Body of pancreas (tissue), 4 donors: Measurements from ENCODE around the gene TPP2. TPM values are rescaled to one million over a fixed set of nuclear protein-coding genes. Genes with fewer than 3 reads are reported as not detected.

Experiments used
- ATAC-seq: fragments of 150-250 bp; one replicate; pipeline ENCODE4 v1.9.1; 2016
- DNase-seq, 4 donors: peaks; one replicate each; pipeline ENCODE4 v3.0.0-alpha.2; 2019
- H3K27ac ChIP-seq, 4 donors: fragments of 200-600 bp; sonication (generic); 1 replicate in 3 of 4; 2 replicates in 1 of 4; pipeline versions ENCODE4 v1.5.1 to v1.6.1; 2016 to 2019; ENCODE audit warnings: mild to moderate bottlenecking in 1 of 4, mixed read lengths in 1 of 4, moderate library complexity in 1 of 4
- H3K27me3 ChIP-seq, 2 donors: fragments of 200-600 bp; sonication (generic); one replicate each; pipeline ENCODE4 v1.6.0; 2016; ENCODE audit warnings: mild to moderate bottlenecking in 1 of 2
- H3K36me3 ChIP-seq, 2 donors: fragments of 200-600 bp; sonication (generic); replicated peaks in 1 of 2; 2 replicates each; pipeline ENCODE4 v1.5.1; 2016; ENCODE audit warnings: low read depth in 2 of 2; ENCODE audit not compliant: insufficient read depth in 1 of 2
- H3K4me1 ChIP-seq: fragments of 200-600 bp; sonication (generic); one replicate; pipeline ENCODE4 v1.6.0; 2016
- H3K4me3 ChIP-seq, 2 donors: fragments of 200-600 bp; sonication (generic); 1 replicate in 1 of 2; 2 replicates in 1 of 2; pipeline ENCODE4 v1.5.1; 2016 to 2019
- H3K9me3 ChIP-seq, 3 donors: fragments of 200-600 bp; sonication (generic); 1 replicate in 2 of 3; 2 replicates in 1 of 3; pipeline ENCODE4 v1.5.1; 2016
- POLR2A ChIP-seq, 3 donors: fragments of 450-650 bp; IDR thresholded peaks; one replicate each; pipeline ENCODE4 v1.6.1; 2016; ENCODE audit warnings: antibody characterized with exemption in 3 of 3, mild to moderate bottlenecking in 2 of 3
- WGBS, 2 donors: methylation state at CpG; one replicate each; pipeline ENCODE4 v1.1.5; 2017; 5-methylcytosine and 5-hydroxymethylcytosine counted together
- intact Hi-C: fragments of 100-400 bp; cut with DNase I; formaldehyde crosslinking; loops from one replicate; pipeline ENCODE4 v1.15.1; 2023
- total RNA-seq, 2 donors: library from RNA; depleted of rRNA; stranded (reverse); fragments of >200 nt; gene quantifications; one replicate each; pipeline ENCODE4 v1.1.0, GENCODE V29; 2016
- TF ChIP-seq, protein P1 (sequence below), 7 experiments: fragments of 450-650 bp in 4 of 7; fragments of 200-600 bp in 3 of 7; sonication (generic) in 3 of 7; IDR thresholded peaks; one replicate each; pipeline ENCODE4 v1.5.1; 2016 to 2019; ENCODE audit warnings: antibody characterized with exemption in 7 of 7

The TPP2 gene
- total RNA-seq, 2 donors from 2014 or later, result 29.3 to 73.5 TPM

DNA sequence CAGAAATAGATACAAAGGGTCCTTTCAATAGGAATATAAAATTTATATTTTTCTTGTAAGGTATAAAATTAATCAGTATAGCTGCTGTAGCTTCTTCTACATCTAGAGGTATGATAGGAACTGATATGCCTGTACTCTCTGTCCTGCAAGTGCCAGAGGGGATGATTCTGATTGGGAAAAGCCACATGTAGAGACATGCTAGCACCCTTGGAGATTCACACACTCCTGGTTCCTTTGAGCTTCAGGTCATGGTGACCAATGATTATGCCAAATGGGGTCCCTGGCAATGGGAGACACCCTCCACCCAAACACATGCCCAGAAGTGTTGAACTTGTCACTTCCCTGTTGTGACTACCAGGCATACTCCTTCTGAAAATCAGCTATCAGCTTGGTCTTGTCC lies 112.8 kb downstream of the TPP2 start:
- no peak for TF ChIP-seq POLR2A (IDR thresholded peaks at IDR 0.05)
- TF ChIP-seq, protein P1, sequence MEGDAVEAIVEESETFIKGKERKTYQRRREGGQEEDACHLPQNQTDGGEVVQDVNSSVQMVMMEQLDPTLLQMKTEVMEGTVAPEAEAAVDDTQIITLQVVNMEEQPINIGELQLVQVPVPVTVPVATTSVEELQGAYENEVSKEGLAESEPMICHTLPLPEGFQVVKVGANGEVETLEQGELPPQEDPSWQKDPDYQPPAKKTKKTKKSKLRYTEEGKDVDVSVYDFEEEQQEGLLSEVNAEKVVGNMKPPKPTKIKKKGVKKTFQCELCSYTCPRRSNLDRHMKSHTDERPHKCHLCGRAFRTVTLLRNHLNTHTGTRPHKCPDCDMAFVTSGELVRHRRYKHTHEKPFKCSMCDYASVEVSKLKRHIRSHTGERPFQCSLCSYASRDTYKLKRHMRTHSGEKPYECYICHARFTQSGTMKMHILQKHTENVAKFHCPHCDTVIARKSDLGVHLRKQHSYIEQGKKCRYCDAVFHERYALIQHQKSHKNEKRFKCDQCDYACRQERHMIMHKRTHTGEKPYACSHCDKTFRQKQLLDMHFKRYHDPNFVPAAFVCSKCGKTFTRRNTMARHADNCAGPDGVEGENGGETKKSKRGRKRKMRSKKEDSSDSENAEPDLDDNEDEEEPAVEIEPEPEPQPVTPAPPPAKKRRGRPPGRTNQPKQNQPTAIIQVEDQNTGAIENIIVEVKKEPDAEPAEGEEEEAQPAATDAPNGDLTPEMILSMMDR (IDR thresholded peaks at IDR 0.05), result no peak
- DNase-seq, result no peak

DNA sequence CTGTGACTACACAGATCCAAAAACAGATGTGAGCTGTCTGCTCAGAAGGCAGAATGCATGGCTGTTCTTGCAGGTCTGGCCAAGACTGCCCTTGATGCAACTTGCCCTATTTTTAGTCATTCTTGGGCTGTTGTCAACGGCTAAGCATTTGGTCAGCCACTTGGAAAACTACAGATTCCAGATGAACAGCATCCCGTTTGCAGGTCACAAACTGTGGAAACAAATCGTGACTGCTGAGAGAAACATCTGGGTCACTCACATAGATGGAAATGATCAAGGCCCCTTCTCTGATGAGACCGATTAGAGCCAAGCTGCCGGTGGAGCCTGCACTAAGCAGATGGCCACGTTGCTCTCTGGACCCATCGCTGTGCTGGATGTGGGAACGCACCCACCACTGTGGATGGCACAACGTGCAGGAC lies 113.5 kb downstream of the TPP2 start:
- Histone ChIP-seq H3K27ac (no peak overlapping the region), H3K36me3 (no peaks in the 10 kb centered on the region), H3K4me3 (no peak overlapping the region), H3K4me1 (no peaks in the 10 kb centered on the region), H3K9me3 (no peaks in the 10 kb centered on the region), H3K27me3 (no peaks in the 10 kb centered on the region)
- ATAC-seq, result no peak
- 74 to 81% methylated on average over 6 to 9 of the region's 9 CpGs for WGBS, 2 donors
- TF ChIP-seq, protein P1 (IDR thresholded peaks at IDR 0.05), result no peak
- no peak for TF ChIP-seq POLR2A (IDR thresholded peaks at IDR 0.05)
- DNase-seq, result peak in 1 of 4 donors; percentile 18
- intact Hi-C loops, result no loop called here

More for the DNA sequence above, 112.8 kb downstream of the TPP2 start:
- Histone ChIP-seq H3K4me1 (no peaks in the 10 kb centered on the region), H3K27ac (no peak overlapping the region), H3K27me3 (no peaks in the 10 kb centered on the region), H3K36me3 (no peaks in the 10 kb centered on the region), H3K9me3 (no peaks in the 10 kb centered on the region), H3K4me3 (no peak overlapping the region)
- no peak for ATAC-seq
- intact Hi-C loops, result no loop called here

DNA sequence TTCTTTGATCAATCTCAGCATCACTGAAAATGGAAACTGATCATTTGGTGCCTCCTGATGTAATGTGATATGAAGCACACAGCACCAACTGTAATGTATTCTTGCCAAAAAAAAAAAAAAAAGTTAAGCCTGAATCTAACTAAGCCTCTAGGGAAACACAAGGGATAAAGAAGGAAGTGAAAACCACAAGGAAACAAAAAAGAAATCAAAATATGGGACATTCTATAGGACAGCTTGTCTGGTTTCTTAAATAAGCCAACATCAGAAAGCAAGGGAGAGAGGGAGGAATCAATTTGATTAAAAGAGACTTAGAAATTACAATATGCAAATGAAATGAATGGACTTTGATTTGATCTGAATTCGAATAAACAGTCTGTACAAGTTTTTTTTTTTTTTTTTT lies 118.7 kb downstream of the TPP2 start:
- intact Hi-C loops, result no loop called here
- no peaks in the 10 kb centered on the region for H3K9me3 ChIP-seq
- H3K4me1 ChIP-seq, result no peaks in the 10 kb centered on the region
- no peak overlapping the region for H3K4me3 ChIP-seq
- H3K36me3 ChIP-seq, result no peaks in the 10 kb centered on the region
- ATAC-seq (no peak), DNase-seq (no peak)
- H3K27ac ChIP-seq, result no peak overlapping the region
- no peak for TF ChIP-seq POLR2A (IDR thresholded peaks at IDR 0.05)
- TF ChIP-seq, protein P1 (IDR thresholded peaks at IDR 0.05), result no peak
- WGBS, 2 donors, result 8 to 26% methylated on average over 1 of the region's 1 CpG
- H3K27me3 ChIP-seq, result no peaks in the 10 kb centered on the region

DNA sequence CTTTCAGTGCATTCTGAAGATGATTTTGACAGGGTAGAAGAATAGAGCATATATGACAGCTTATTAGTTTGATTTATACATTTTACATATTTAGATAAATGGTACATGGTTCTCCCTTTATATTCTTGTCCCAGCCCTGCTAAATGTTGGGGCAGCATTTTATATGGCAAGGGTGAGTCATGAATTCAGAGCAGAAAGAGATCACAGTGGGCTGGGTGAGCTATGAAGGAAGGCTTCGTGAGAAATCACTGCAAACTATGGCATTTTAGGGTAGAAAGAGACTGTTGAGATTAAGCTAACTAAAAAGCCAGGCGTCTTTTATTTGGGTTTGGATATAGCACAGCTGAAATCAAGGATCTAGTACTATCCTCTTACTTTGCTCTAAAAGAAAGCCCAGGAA lies 122.0 kb downstream of the TPP2 start:
- no peak for ATAC-seq
- intact Hi-C loops, result no loop called here
- DNase-seq, result no peak
- no peaks in the 10 kb centered on the region for H3K36me3 ChIP-seq
- H3K27ac ChIP-seq, result no peak overlapping the region
- TF ChIP-seq POLR2A (IDR thresholded peaks at IDR 0.05), result no peak
- H3K4me1 ChIP-seq, result no peaks in the 10 kb centered on the region
- WGBS, 2 donors, result 57 to 58% methylated on average over 2 of the region's 2 CpGs
- H3K9me3 ChIP-seq, result no peaks in the 10 kb centered on the region
- H3K4me3 ChIP-seq, result no peak overlapping the region
- no peaks in the 10 kb centered on the region for H3K27me3 ChIP-seq

DNA sequence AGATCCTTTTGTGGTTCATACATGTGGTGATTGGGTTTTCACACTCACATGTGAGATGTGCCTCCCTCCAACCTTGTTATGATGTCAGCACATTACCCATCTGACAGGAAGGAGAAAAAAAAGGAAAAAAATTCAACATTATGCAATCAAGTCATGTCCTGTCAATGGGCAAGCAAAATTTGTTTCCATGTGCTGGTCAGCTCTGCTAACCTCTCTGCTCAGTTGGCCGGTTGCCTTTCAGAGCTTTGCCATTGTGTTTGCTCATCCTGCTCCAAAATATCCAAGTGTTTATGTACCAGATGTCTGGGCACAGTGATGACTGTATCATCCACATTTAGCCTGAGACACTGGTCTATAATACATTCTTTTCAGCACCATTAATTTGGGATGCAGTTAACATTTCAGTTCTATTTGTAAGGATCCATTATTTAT lies 125.0 kb downstream of the TPP2 start:
- Histone ChIP-seq H3K27me3 (no peaks in the 10 kb centered on the region), H3K36me3 (no peaks in the 10 kb centered on the region), H3K4me3 (no peak overlapping the region), H3K9me3 (no peaks in the 10 kb centered on the region), H3K4me1 (no peaks in the 10 kb centered on the region), H3K27ac (no peak overlapping the region)
- DNase-seq, result no peak
- WGBS, 2 donors, result 50 to 80% methylated on average over 1 of the region's 1 CpG
- ATAC-seq, result no peak
- TF ChIP-seq, protein P1 (IDR thresholded peaks at IDR 0.05), result no peak
- TF ChIP-seq POLR2A (IDR thresholded peaks at IDR 0.05), result no peak
- intact Hi-C loops, result no loop called here
